Glomerular visceral epithelial cell (primary cell): ENCODE results near the gene PERCC1.
"Not testable (repeated sequence)": the region's sequence is repeated elsewhere in the genome, so short reads cannot be mapped to it uniquely, and the experiment has no call there.

Experiments
- DNase-seq: peaks from one replicate; pipeline ENCODE4 v3.0.0-alpha.2; 2016; ENCODE audit errors: extremely low spot score

The PERCC1 gene

GRCh38 chr16:1434644-1435592 is 4.0 kb downstream of the PERCC1 start:
- no peak for DNase-seq

GRCh38 chr16:1435921-1436697 is 5.2 kb downstream of the PERCC1 start:
- DNase-seq = no peak

GRCh38 chr16:1436731-1437355 is 6.0 kb downstream of the PERCC1 start:
- no peak for DNase-seq

- no peak for DNase-seq
These were observed 6.7 kb downstream of the PERCC1 start for GRCh38 chr16:1437606-1438005.

GRCh38 chr16:1438229-1439057 is 7.6 kb downstream of the PERCC1 start:
- no peak for DNase-seq

- DNase-seq = no peak
These were observed 8.3 kb downstream of the PERCC1 start for GRCh38 chr16:1439058-1439698.

GRCh38 chr16:1439699-1440074 is 8.8 kb downstream of the PERCC1 start:
- not testable (repeated sequence) for DNase-seq

- no peak for DNase-seq
These were observed 10.5 kb downstream of the PERCC1 start for GRCh38 chr16:1441391-1441829.

GRCh38 chr16:1442697-1443096 is 11.8 kb downstream of the PERCC1 start:
- no peak for DNase-seq

- DNase-seq = no peak
These were observed 12.6 kb downstream of the PERCC1 start for GRCh38 chr16:1443403-1443973.

GRCh38 chr16:1443980-1444729 is 13.3 kb downstream of the PERCC1 start, which contains the start of gene CCDC154:
TSS of gene CCDC154 (minus strand) at chr16:1444556. CDS start at chr16:1444322, 234 bp downstream.
- DNase-seq = no peak

GRCh38 chr16:1444730-1445517 is 14.0 kb downstream of the PERCC1 start:
- no peak for DNase-seq

- no peak for DNase-seq
These were observed 14.8 kb downstream of the PERCC1 start for GRCh38 chr16:1445518-1446203.

- no peak for DNase-seq
These were observed 15.6 kb downstream of the PERCC1 start for GRCh38 chr16:1446296-1447080.

GRCh38 chr16:1447965-1448364 is 17.1 kb downstream of the PERCC1 start:
- no peak for DNase-seq

- no peak for DNase-seq
These were observed 17.7 kb downstream of the PERCC1 start for GRCh38 chr16:1448536-1449116.

- DNase-seq = no peak
These were observed 18.4 kb downstream of the PERCC1 start for GRCh38 chr16:1449201-1449788.
